ENCODE data around the gene MSGN1. TPM values are rescaled to one million over a fixed set of nuclear protein-coding genes. Genes with fewer than 3 reads are reported as not detected.

The MSGN1 gene
- total and polyA plus RNA-seq, 2 of the 8 experiments (the other 6 are each of a cell fraction or from before 2014, with no cell fraction given), result not detected

- DNase-seq (ENCODE audit: low read depth in 1 of 2, low spot score in 2 of 2) (peak in 1 of 2 experiments; percentile 38), FAIRE-seq (no peak)
- H2BK12ac ChIP-seq (ENCODE audit: low read depth, low read length), result no peak overlapping the region
- no peaks in the 10 kb centered on the region for H3K79me1 ChIP-seq (ENCODE audit: low read depth, low read length)
- H3K36me3 ChIP-seq (ENCODE audit: control insufficient read depth in 2 of 4, insufficient read depth in 4 of 4, low read length in 3 of 4), result no peaks in the 10 kb centered on the region
- no peak overlapping the region for H2BK120ac ChIP-seq (replicated peaks; ENCODE audit: low read depth, low read length)
- no peak overlapping the region for H3K27ac ChIP-seq (ENCODE audit: low read depth, low read length)
- H4K5ac ChIP-seq (ENCODE audit: insufficient read length, low read depth, low read length), result no peak overlapping the region
- H2AFZ ChIP-seq (ENCODE audit: low read length), result no peak overlapping the region
- no peak overlapping the region for H3K23ac ChIP-seq (ENCODE audit: insufficient read length)
- no peak overlapping the region for H3K14ac ChIP-seq (ENCODE audit: insufficient read length)
- POLR2A ChIA-PET (ENCODE audit: partially characterized antibody), result no interaction called here
- no peak overlapping the region for H3K4ac ChIP-seq (replicated peaks; ENCODE audit: insufficient read length, low read depth, low read length)
- H3K9ac ChIP-seq (replicated peaks in 1 of 4; ENCODE audit: extremely low read depth in 1 of 4, low read depth in 3 of 4, low read length in 3 of 4), result no peak overlapping the region
- CTCF ChIA-PET (ENCODE audit: partially characterized antibody), result interaction anchor here (1.0 to 2.3 kb wide), 6 partner anchors 9 to 101 kb away, joined by 3 to 7 read pairs (median 4); no protein-coding TSS in a partner anchor
- H4K20me1 ChIP-seq (replicated peaks in 1 of 2; ENCODE audit: control insufficient read depth in 1 of 2, insufficient read depth in 2 of 2, low read length in 2 of 2), result no peaks in the 10 kb centered on the region
- no peaks in the 10 kb centered on the region for H3K4me1 ChIP-seq (replicated peaks in 1 of 4; ENCODE audit: control insufficient read depth in 3 of 4, insufficient read depth in 4 of 4, low read length in 3 of 4)
- H2BK20ac ChIP-seq (ENCODE audit: low read length), result no peak overlapping the region
- H3K9me3 ChIP-seq (ENCODE audit: insufficient read depth in 2 of 2, low read depth in 1 of 2, low read length in 1 of 2), result no peaks in the 10 kb centered on the region
- H3K56ac ChIP-seq (replicated peaks; ENCODE audit: insufficient read length, low read depth, low read length), result no peak overlapping the region
- WGBS, 2 experiments (ENCODE audit: extremely low coverage in 1 of 2, insufficient coverage in 1 of 2, insufficient read length in 1 of 2, insufficient replicate concordance in 2 of 2, low coverage in 1 of 2, low lambda C conversion rate in 2 of 2, missing lambda C conversion rate in 1 of 2), result 94% methylated on average over 3 of the region's 3 CpGs; no CpG with 5 or more reads in 1 of the 2 experiments
- H3K4me3 ChIP-seq (ENCODE audit: extremely low read depth in 1 of 4, insufficient read depth in 2 of 4, low read depth in 3 of 4, low read length in 4 of 4), result no peak overlapping the region
- H3K18ac ChIP-seq (ENCODE audit: extremely low read depth, low read length), result no peak overlapping the region
- no peak overlapping the region for H2BK5ac ChIP-seq (ENCODE audit: low read depth, low read length)
- no peak overlapping the region for H4K8ac ChIP-seq (ENCODE audit: extremely low read depth, insufficient read depth, low read length)
- no peak overlapping the region for H3K4me2 ChIP-seq (ENCODE audit: insufficient read depth in 1 of 2, low read depth in 2 of 2, low read length in 2 of 2)
- no peaks in the 10 kb centered on the region; the same call in 1 of the 2 replicates for H3K23me2 ChIP-seq (ENCODE audit: low read depth, low read length)
- no peak overlapping the region for H2BK15ac ChIP-seq (ENCODE audit: low read length)
- H3K27me3 ChIP-seq (replicated peaks in 1 of 4; ENCODE audit: control insufficient read depth in 3 of 4, extremely low read depth in 1 of 4, insufficient read depth in 3 of 4, low read length in 3 of 4), result peaks cover 0 to 5% (median 3%) of the 10 kb centered on the region in 4 experiments; a peak in 3 of 7 replicates
- no peak overlapping the region for H4K91ac ChIP-seq (replicated peaks; ENCODE audit: insufficient read length, low read length)
- no peak overlapping the region for H2AK5ac ChIP-seq (ENCODE audit: low read depth, low read length)
- H3K79me2 ChIP-seq (ENCODE audit: control insufficient read depth in 1 of 2, insufficient read depth in 2 of 2, low read length in 2 of 2), result no peaks in the 10 kb centered on the region
- TF ChIP-seq GTF2F1 (IDR thresholded peaks at IDR 0.05; ENCODE audit: borderline replicate concordance, low read depth, low read length) (no peak), POU5F1 (IDR thresholded peaks at IDR 0.05; ENCODE audit: low read depth, low read length) (no peak), SP4 (IDR thresholded peaks at IDR 0.05; ENCODE audit: low read length) (no peak), CTCF (IDR thresholded peaks at IDR 0.05; ENCODE audit: control extremely low read depth in 1 of 3, insufficient read depth in 1 of 3, low read depth in 1 of 3, low read length in 3 of 3) (no peak), SRF (IDR thresholded peaks at IDR 0.05; ENCODE audit: low read depth, low read length) (no peak), TAF1 (IDR thresholded peaks at IDR 0.05; ENCODE audit: low read depth, low read length) (no peak), TCF12 (IDR thresholded peaks at IDR 0.05; ENCODE audit: low read depth, low read length) (no peak), FOSL1 (IDR thresholded peaks at IDR 0.05; ENCODE audit: insufficient read depth, low read depth, low read length) (no peak), CHD2 (IDR thresholded peaks at IDR 0.05; ENCODE audit: low read length) (no peak), HDAC2 (IDR thresholded peaks at IDR 0.05; ENCODE audit: borderline replicate concordance in 1 of 2, low read depth in 2 of 2, low read length in 2 of 2) (no peak), CTBP2 (IDR thresholded peaks at IDR 0.05; ENCODE audit: borderline replicate concordance, insufficient read depth, insufficient read length, low read length) (no peak), MAFK (IDR thresholded peaks at IDR 0.05; ENCODE audit: low read depth, low read length) (no peak)
These were observed 4.8 kb downstream of the MSGN1 start for GRCh38 chr2:17821080-17821479.

Data from H1 (cell line).